Left cardiac atrium (tissue), 4 donors: ENCODE data around the gene TTC28. TPM values are rescaled to one million over a fixed set of nuclear protein-coding genes. Genes with fewer than 3 reads are reported as not detected.
"Not testable (repeated sequence)": the region's sequence is repeated elsewhere in the genome, so short reads cannot be mapped to it uniquely, and the experiment has no call there.

ENCODE experiments used
- ATAC-seq, 2 donors: fragments of 200-7000 bp; cut with Tn5 transposase; one replicate each; pipeline ENCODE4 v1.9.1; 2020; ENCODE audit warnings: mild to moderate bottlenecking in 2 of 2, moderate library complexity in 2 of 2
- DNase-seq: peaks from one replicate; pipeline ENCODE4 v3.0.0-alpha.2; 2020
- intact Hi-C, 2 donors: fragments of 100-400 bp; cut with DNase I; formaldehyde crosslinking; loops; one replicate each; pipeline versions ENCODE4 v1.14.1 to v1.15.1; 2022 to 2023
- long read RNA-seq: library from polyadenylated mRNA; unstranded; transcript quantifications from one replicate; pipeline ENCODE4 v2.0.0, GENCODE V29; 2021
- total RNA-seq, 2 donors: library from RNA; stranded (reverse); fragmentation: NEBNext Ultra II Directional; extraction: Animal tissue kit (Norgen Biotek cat#: 25700); gene quantifications; one replicate each; pipeline ENCODE4 v1.2.1, GENCODE V29; 2021
- donor health status: DM: no; HTN: yes; CAD: no.
- donor health status: DM: no; HTN: yes; CAD: no; lungs with severe emphysema.
- donor health status: DM: yes; HTN: yes; CAD: no.
- donor health status: Dilated cardiomyopathy.

Gene TTC28
- 10 to 100 TPM; 15.0 to 18.2 TPM for total RNA-seq
- long read RNA-seq, partial matches to known transcripts: 0 of 6 reads
- long read RNA-seq, other reads (novel, unspliced or antisense): 5 of 6 reads

GRCh38 chr22:28679611-28680287 is at the start of gene TTC28:
Gene TTC28 (minus strand): TSS chr22:28679840. CDS start chr22:28679723, 117 bp downstream.
- intact Hi-C loops: not testable (repeated sequence)
- peak; percentile 53 to 79 for ATAC-seq
- DNase-seq: peak; percentile 89

- ATAC-seq (no peak), DNase-seq (no peak)
- intact Hi-C loops: no loop called here
Measured at GRCh38 chr22:28728621-28729313, 49.1 kb upstream of the TTC28 start.

GRCh38 chr22:28728002-28728401 is 48.4 kb upstream of the TTC28 start:
- DNase-seq: no peak
- ATAC-seq: no peak
- intact Hi-C loops: no loop called here

GRCh38 chr22:28718044-28718443 is 38.4 kb upstream of the TTC28 start:
- DNase-seq (no peak), ATAC-seq (no peak)
- intact Hi-C loops: no loop called here

GRCh38 chr22:28716686-28717085 is 37.0 kb upstream of the TTC28 start:
- no peak for DNase-seq
- intact Hi-C loops: no loop called here
- no peak for ATAC-seq

- intact Hi-C loops: no loop called here
- ATAC-seq (no peak), DNase-seq (no peak)
Measured at GRCh38 chr22:28715611-28716010, 36.0 kb upstream of the TTC28 start.

- intact Hi-C loops: no loop called here
- ATAC-seq: no peak
Measured at GRCh38 chr22:28714043-28714628, 34.5 kb upstream of the TTC28 start.

GRCh38 chr22:28711820-28712777 is 32.5 kb upstream of the TTC28 start:
- DNase-seq (no peak), ATAC-seq (peak; percentile 84 to 92)
- intact Hi-C loops: no loop called here

More at GRCh38 chr22:28714043-28714628, 34.5 kb upstream of the TTC28 start:
- DNase-seq: no peak

- intact Hi-C loops: no loop called here
- DNase-seq (no peak), ATAC-seq (no peak)
Measured at GRCh38 chr22:28711341-28711740, 31.7 kb upstream of the TTC28 start.

GRCh38 chr22:28710576-28711191 is 31.0 kb upstream of the TTC28 start:
- ATAC-seq (peak; percentile 27 to 79), DNase-seq (no peak)
- intact Hi-C loops: no loop called here

GRCh38 chr22:28710107-28710506 is 30.5 kb upstream of the TTC28 start:
- intact Hi-C loops: no loop called here
- DNase-seq (no peak), ATAC-seq (no peak)

GRCh38 chr22:28706845-28707244 is 27.2 kb upstream of the TTC28 start:
- ATAC-seq (no peak), DNase-seq (no peak)
- intact Hi-C loops: no loop called here

- ATAC-seq: no peak
- DNase-seq: no peak
- intact Hi-C loops: no loop called here
Measured at GRCh38 chr22:28703436-28703835, 23.8 kb upstream of the TTC28 start.

- no peak for ATAC-seq
- DNase-seq: no peak
- intact Hi-C loops: no loop called here
Measured at GRCh38 chr22:28702891-28703290, 23.3 kb upstream of the TTC28 start.

- DNase-seq, ATAC-seq, intact Hi-C loops: not testable (repeated sequence)
Measured at GRCh38 chr22:28693041-28693760, 13.6 kb upstream of the TTC28 start.

GRCh38 chr22:28689796-28690195 is 10.2 kb upstream of the TTC28 start:
- intact Hi-C loops, ATAC-seq, DNase-seq: not testable (repeated sequence)

GRCh38 chr22:28682966-28683365 is 3.3 kb upstream of the TTC28 start:
- DNase-seq, intact Hi-C loops, ATAC-seq: not testable (repeated sequence)
